Tibial nerve (tissue), 4 donors: ENCODE data around the gene PANK3.

ENCODE experiments used
- CTCF ChIP-seq, 5 experiments: fragments of 200-600 bp in 3 of 5; fragments of 450-650 bp in 2 of 5; sonication (generic) in 3 of 5; IDR thresholded peaks; one replicate each; pipeline ENCODE4 v1.5.1; 2016 to 2019; ENCODE audit warnings: antibody characterized with exemption in 5 of 5, mild to moderate bottlenecking in 3 of 5, moderate library complexity in 2 of 5
- EP300 ChIP-seq, 2 donors: sonication (generic); formaldehyde crosslinking; IDR thresholded peaks; one replicate each; pipeline ENCODE4 v1.6.1; 2017; ENCODE audit warnings: antibody characterized with exemption in 2 of 2, mild to moderate bottlenecking in 1 of 2
- POLR2A ChIP-seq, 2 donors: fragments of 450-650 bp; IDR thresholded peaks; one replicate each; pipeline ENCODE4 v1.6.1; 2017; ENCODE audit warnings: antibody characterized with exemption in 2 of 2, mild to moderate bottlenecking in 2 of 2, moderate library complexity in 2 of 2

GRCh38 chr5:168620807-168621206 lies 41.6 kb upstream of the PANK3 start:
- TF ChIP-seq CTCF (IDR thresholded peaks at IDR 0.05) = no peak
- no peak for TF ChIP-seq EP300 (IDR thresholded peaks at IDR 0.05)
- TF ChIP-seq POLR2A (IDR thresholded peaks at IDR 0.05) = no peak
